Measurements from ENCODE around the gene TMC3.

Gene TMC3

DNA sequence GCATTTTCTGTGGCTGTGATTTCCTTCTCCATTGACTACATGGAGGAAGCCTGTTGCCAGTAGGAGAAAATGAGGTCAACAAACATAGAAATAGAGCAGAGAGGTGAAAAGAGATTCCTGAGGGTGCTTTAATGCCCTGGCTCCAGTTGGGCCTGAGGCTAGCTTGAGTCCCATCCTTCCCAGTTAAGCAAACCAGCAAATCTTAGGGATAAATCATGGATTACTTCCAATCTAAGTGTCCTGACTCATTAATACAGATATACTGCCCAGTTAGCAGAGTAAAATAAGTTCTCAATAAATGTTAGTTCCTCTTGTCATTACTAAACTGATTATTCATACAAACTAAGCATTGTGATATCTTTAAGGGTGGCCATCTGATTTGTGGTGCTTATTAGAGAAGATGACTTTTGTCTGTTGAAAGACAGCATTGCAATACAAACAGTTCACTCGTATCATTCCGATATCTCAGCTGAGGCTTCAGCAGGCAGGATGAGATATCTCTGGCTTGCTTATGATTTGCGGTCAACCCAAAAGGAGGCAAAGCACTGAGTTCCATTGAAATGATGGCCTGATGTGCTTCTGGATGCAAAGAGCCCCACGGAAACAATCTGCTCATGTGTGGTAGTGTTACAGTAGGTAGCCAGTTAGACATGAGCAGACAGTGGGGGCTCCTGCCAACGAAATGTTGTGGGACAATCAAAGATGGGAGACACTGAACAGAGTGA is 43.5 kb downstream of the TMC3 start:
- Mint-ChIP-seq H3K36me3 (ENCODE audit: low read depth) (no peaks in the 10 kb centered on the region), H3K4me1 (ENCODE audit: low read depth) (peaks cover 5% of the 10 kb centered on the region), H3K27ac (no peak overlapping the region), H3K4me3 (no peak overlapping the region), H3K27me3 (ENCODE audit: low read depth) (no peaks in the 10 kb centered on the region), H3K9me3 (no peaks in the 10 kb centered on the region)

- Mint-ChIP-seq H3K27me3 (ENCODE audit: low read depth) (no peaks in the 10 kb centered on the region), H3K36me3 (ENCODE audit: low read depth) (no peaks in the 10 kb centered on the region), H3K4me3 (no peak overlapping the region), H3K4me1 (ENCODE audit: low read depth) (peaks cover 10% of the 10 kb centered on the region), H3K9me3 (no peaks in the 10 kb centered on the region), H3K27ac (no peak overlapping the region)
Measured at GRCh38 chr15:81329446-81329845, 44.6 kb downstream of the TMC3 start.

DNA sequence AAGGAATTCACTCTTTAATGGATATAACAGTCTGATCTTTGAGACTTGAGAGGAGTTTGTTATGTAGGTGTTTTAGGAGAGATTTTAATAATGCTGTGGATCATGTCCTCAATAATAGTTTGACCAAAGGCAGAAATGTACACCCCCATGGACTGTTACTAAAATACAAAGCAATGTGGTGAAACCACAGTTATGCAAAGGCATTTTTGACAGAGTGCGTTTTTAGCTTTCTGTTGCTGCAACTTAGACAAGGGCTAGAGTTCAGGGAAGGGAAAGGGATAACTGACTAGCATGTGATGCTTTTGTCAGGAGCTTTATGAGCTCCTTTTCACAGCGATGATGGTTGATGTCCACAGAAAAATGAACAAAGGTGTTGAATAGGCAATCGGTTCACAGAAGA is 46.5 kb downstream of the TMC3 start:
- no peaks in the 10 kb centered on the region for H3K36me3 Mint-ChIP-seq (ENCODE audit: low read depth)
- H3K4me1 Mint-ChIP-seq (ENCODE audit: low read depth), result peaks cover 20% of the 10 kb centered on the region
- H3K27ac Mint-ChIP-seq, result no peak overlapping the region
- H3K9me3 Mint-ChIP-seq, result no peaks in the 10 kb centered on the region
- H3K4me3 Mint-ChIP-seq, result no peak overlapping the region
- no peaks in the 10 kb centered on the region for H3K27me3 Mint-ChIP-seq (ENCODE audit: low read depth)

DNA sequence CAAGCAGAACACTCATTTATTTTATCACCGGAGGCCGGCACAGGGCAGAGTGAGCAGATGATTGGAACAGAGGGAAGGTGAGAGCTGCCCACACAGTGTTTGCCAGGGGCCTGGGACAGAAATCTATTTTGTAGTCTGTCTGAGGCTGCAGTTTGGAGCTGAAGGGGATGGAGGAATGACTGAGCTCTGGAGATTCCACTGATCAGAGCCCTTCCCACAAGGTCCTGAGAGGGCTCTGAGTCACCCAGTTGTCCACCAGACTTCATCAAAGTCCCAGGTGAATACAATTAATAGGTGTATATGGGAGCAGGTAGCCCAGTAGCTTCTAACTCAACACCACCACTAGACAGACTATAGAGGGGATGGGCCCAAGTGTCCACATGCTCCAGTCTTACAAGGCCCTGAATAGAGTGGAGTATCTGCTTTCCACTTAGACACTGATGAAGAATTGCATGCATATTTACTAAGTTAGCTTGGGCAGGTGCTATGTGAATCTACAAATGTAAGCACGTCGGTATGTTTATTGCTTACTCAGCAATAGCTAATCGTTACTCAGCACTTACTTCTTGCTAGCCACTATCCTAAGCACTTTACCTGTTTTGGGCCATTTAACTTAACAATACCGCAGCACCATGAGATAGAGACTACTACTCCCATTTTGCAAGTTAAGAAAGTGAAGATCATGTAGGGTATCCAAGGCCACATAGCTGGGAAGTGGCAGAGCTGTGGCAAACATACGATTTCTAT is 47.4 kb downstream of the TMC3 start:
- Mint-ChIP-seq H3K4me3 (no peak overlapping the region), H3K4me1 (ENCODE audit: low read depth) (peaks cover 26% of the 10 kb centered on the region), H3K27ac (no peak overlapping the region), H3K9me3 (no peaks in the 10 kb centered on the region), H3K27me3 (ENCODE audit: low read depth) (no peaks in the 10 kb centered on the region), H3K36me3 (ENCODE audit: low read depth) (no peaks in the 10 kb centered on the region)

DNA sequence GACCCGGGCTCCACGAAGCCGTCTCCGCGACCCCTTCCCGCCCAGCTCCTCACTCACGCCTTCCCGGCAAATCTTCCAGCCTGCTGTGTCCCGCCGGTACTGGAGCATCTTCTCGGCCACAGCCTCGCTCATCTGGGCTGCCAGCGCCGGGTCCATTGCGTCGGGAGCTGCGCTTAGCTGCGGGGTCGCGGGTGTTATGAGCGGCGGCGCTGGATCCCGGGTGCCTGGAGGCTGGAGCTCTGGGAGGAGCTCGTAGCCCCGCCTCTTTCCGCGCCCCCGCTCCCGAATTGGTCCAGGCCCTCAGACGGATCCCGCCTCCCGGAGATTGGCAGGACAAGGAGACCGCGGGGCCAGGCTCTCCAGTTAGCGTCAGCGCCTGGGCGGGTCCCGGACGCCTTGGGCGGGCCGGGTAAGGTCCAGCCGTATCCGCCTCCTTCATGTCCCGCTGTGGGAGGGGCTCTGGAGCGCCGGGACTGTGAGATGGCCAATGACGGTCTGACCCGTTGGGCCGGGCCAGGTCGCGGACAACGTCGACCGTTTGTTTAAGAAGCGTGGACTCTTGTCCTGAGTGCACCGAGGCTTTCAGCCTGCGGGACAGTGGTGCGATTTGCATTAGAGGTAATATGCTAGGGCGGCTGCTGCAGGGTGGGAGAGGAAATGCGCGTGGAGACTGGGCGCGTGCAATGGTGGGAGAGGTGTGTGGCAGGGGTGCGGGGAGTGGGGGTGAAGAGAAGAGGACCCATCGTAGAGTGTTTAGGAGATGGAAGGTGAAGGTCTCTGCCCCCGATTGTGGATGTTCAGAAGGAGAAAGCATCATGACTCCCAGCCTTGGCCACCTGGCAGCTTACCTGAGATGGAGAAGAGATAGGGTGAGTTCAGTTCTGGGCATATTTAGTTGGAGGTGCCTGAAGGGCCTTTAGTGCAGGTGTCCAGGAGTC is 49.8 kb downstream of the TMC3 start, which contains the start of gene STARD5:
TSS of gene STARD5 (minus strand) at position 198 of the 938 bp plus-strand sequence. CDS start at position 156, 42 bp downstream.
- Mint-ChIP-seq H3K27ac (peak within 1 kb of the TSS; percentile 88), H3K36me3 (ENCODE audit: low read depth) (peaks cover 3% of the 10 kb centered on the region), H3K27me3 (ENCODE audit: low read depth) (no peaks in the 10 kb centered on the region), H3K4me1 (ENCODE audit: low read depth) (peaks cover 22% of the 10 kb centered on the region), H3K9me3 (no peaks in the 10 kb centered on the region), H3K4me3 (peak within 1 kb of the TSS; percentile 98)

GRCh38 chr15:81323559-81323943 is 50.5 kb downstream of the TMC3 start:
- peak overlapping the region; percentile 98 for H3K4me3 Mint-ChIP-seq
- H3K27ac Mint-ChIP-seq, result peak overlapping the region; percentile 88
- H3K4me1 Mint-ChIP-seq (ENCODE audit: low read depth), result peaks cover 22% of the 10 kb centered on the region
- H3K9me3 Mint-ChIP-seq, result no peaks in the 10 kb centered on the region
- H3K36me3 Mint-ChIP-seq (ENCODE audit: low read depth), result peaks cover 5% of the 10 kb centered on the region
- no peaks in the 10 kb centered on the region for H3K27me3 Mint-ChIP-seq (ENCODE audit: low read depth)

DNA sequence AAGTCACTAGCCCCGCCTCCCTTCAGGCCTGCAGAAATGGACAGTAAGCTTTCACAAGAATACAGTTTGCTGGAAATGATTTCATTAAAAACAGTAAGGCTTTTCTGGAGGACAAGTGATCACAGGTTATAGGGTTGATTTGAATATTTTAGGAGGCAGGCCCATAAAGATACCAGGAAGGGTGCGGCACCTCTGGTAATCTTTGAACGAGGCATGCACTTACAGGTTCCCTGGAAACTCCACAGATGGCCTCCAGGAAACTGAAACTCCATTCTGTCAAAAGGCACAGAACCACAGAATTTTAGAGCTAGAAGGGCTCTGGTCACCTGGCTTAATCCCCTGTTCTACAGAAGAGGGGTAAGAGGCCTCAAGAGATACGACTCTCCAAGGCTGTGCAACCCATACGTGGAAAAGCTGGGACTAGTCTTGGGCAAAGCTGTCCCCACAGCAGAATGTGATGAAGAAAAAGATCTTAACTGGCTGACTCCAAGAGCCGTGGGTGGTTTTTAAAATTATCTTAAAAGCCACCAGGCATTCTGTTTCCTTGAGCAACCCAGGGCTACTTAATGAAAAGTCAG is 51.2 kb downstream of the TMC3 start:
- no peaks in the 10 kb centered on the region for H3K9me3 Mint-ChIP-seq
- H3K4me1 Mint-ChIP-seq (ENCODE audit: low read depth), result peaks cover 22% of the 10 kb centered on the region
- peak overlapping the region; percentile 43 for H3K27ac Mint-ChIP-seq
- H3K27me3 Mint-ChIP-seq (ENCODE audit: low read depth), result no peaks in the 10 kb centered on the region
- peak overlapping the region; percentile 73 for H3K4me3 Mint-ChIP-seq
- H3K36me3 Mint-ChIP-seq (ENCODE audit: low read depth), result peaks cover 6% of the 10 kb centered on the region

GRCh38 chr15:81321667-81322066 is 52.3 kb downstream of the TMC3 start:
- Mint-ChIP-seq H3K4me1 (ENCODE audit: low read depth) (peaks cover 22% of the 10 kb centered on the region), H3K27ac (no peak overlapping the region)

GRCh38 chr15:81317642-81318017 is 56.4 kb downstream of the TMC3 start:
- peaks cover 22% of the 10 kb centered on the region for H3K4me1 Mint-ChIP-seq (ENCODE audit: low read depth)
- no peaks in the 10 kb centered on the region for H3K9me3 Mint-ChIP-seq
- H3K27me3 Mint-ChIP-seq (ENCODE audit: low read depth), result no peaks in the 10 kb centered on the region
- peaks cover 20% of the 10 kb centered on the region for H3K36me3 Mint-ChIP-seq (ENCODE audit: low read depth)
- H3K4me3 Mint-ChIP-seq, result no peak overlapping the region
- H3K27ac Mint-ChIP-seq, result no peak overlapping the region

More at GRCh38 chr15:81321667-81322066, 52.3 kb downstream of the TMC3 start:
- Mint-ChIP-seq H3K4me3 (no peak overlapping the region), H3K27me3 (ENCODE audit: low read depth) (no peaks in the 10 kb centered on the region), H3K36me3 (ENCODE audit: low read depth) (peaks cover 6% of the 10 kb centered on the region), H3K9me3 (no peaks in the 10 kb centered on the region)

DNA sequence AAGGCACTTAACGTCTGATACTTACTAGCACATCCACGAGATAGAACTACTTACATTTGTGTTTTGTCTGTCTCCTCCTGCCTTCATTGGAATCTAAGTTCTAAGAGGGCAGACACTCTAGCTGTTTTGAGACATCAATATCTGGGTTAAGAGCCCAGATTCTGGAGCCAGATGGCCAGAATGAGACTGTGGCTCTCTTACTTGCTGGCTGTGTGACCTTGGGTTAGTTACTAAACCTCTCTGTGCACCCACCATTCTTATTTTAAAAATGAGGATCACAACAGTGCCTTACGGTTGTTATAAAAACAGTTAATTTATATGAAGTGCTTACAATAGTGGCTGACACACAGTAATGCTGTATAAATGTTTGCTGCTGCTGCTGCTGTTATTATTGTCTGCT is 57.7 kb downstream of the TMC3 start:
- Mint-ChIP-seq H3K4me3 (no peak overlapping the region), H3K36me3 (ENCODE audit: low read depth) (peaks cover 34% of the 10 kb centered on the region), H3K9me3 (no peaks in the 10 kb centered on the region), H3K27me3 (ENCODE audit: low read depth) (no peaks in the 10 kb centered on the region), H3K27ac (peak overlapping the region; percentile 49), H3K4me1 (ENCODE audit: low read depth) (peaks cover 27% of the 10 kb centered on the region)

DNA sequence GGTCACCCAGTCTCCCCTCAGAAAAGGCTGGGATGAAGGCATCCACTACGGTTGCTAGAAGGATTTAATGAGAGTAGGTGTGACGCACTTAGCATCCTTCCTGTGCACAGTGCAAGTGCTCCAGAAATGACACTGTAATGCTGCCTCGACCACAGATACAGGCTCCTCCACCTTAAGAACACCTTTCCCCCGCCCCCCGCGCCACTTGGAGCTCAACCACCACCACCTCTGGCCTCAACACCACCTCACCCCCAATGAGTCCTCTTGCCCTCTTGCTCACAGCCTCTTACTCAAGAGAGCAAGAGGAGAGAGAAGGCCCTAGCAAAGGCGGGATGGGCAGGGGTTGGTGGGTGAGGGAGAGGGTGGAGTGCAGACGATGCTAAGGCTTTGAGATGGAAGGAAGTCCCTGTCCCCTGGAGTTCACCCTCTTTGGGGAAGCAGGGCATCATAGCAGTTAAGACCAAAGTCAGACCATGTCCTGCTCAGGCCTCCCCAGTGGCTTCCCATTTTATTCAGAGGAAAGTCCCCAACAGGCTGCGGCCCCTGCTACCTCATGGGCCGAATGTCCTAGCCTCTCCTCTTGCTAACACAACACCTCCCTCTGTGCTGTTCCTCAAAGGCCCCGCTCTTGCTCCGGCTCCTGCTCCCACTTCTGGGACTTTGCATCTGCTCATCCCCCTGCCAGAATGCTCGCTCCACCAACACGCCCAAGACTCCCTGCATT is 58.4 kb downstream of the TMC3 start:
- Mint-ChIP-seq H3K36me3 (ENCODE audit: low read depth) (peaks cover 35% of the 10 kb centered on the region), H3K4me3 (no peak overlapping the region), H3K4me1 (ENCODE audit: low read depth) (peaks cover 31% of the 10 kb centered on the region)

DNA sequence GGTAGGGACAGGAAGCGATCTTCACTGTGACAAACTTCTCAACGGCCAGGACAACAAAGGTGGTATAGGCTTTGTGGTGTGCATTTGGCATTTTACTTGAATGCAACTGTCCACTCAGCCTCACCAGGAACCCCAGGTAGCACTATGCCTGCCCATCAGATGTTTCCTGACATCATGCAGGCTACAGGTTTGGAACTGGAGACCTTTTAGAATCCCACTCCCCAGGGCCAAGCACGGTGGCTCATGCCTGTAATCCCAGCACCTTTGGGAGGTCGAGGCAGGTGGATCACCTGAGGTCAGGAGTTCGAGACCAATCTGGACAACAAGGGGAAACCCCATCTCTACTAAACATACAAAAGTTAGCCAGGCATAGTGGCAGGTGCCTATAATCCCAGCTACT is 59.6 kb downstream of the TMC3 start:
- H3K4me1 Mint-ChIP-seq (ENCODE audit: low read depth), result peaks cover 34% of the 10 kb centered on the region
- H3K27ac Mint-ChIP-seq, result no peak overlapping the region
- no peaks in the 10 kb centered on the region for H3K9me3 Mint-ChIP-seq
- H3K4me3 Mint-ChIP-seq, result no peak overlapping the region
- no peaks in the 10 kb centered on the region for H3K27me3 Mint-ChIP-seq (ENCODE audit: low read depth)
- peaks cover 45% of the 10 kb centered on the region for H3K36me3 Mint-ChIP-seq (ENCODE audit: low read depth)

More for the DNA sequence above, 58.4 kb downstream of the TMC3 start:
- Mint-ChIP-seq H3K9me3 (no peaks in the 10 kb centered on the region), H3K27ac (peak overlapping the region; percentile 49), H3K27me3 (ENCODE audit: low read depth) (no peaks in the 10 kb centered on the region)

DNA sequence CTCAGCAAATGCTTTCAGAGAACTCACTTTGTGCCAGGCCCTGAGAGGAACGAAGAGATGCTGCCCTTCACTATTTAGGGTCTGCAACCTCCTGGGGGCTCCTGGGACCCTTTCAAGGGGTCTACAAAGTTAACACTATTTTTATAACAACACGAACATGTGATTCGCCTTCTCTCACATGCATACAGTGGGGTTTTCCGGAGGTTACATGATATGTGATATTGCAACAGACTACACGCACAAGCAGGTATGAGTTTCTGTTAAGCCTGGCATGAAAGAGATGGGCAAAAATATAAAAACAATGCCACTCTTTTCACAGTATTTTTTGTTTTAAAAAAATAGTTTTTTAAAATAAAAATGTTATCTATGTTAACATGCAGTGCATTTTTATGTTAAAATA is 60.3 kb downstream of the TMC3 start:
- peaks cover 51% of the 10 kb centered on the region for H3K36me3 Mint-ChIP-seq (ENCODE audit: low read depth)
- H3K27ac Mint-ChIP-seq, result no peak overlapping the region
- no peaks in the 10 kb centered on the region for H3K9me3 Mint-ChIP-seq
- no peak overlapping the region for H3K4me3 Mint-ChIP-seq
- H3K27me3 Mint-ChIP-seq (ENCODE audit: low read depth), result no peaks in the 10 kb centered on the region
- peaks cover 38% of the 10 kb centered on the region for H3K4me1 Mint-ChIP-seq (ENCODE audit: low read depth)
